ENCODE results near the gene GATB.

DNA sequence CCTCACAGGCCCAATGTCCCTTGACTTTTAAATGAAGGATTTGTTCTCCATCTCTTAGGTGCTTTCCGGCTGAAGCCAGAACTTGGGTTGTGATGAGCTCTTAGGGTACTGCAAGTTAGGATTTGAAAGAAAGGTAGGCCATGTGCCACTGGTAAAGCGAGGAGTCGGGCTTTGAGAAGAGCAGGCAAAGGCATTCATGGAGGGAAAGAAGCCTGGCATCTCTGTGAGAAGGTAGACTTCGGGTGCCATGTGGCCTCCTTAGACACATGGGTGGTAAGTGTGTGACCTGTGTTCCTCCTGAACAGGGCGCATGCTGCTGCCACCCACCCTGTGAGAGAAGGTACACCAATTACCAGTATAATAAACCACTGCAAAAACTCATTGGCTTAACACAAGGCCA is 102.9 kb downstream of the GATB start:
- TF ChIP-seq EZH2 (IDR thresholded peaks at IDR 0.05; ENCODE audit: insufficient read depth, poor library complexity, severe bottlenecking), result no peak
- TF ChIP-seq EZH2phosphoT487 (IDR thresholded peaks at IDR 0.05; ENCODE audit: insufficient read depth, low read depth), result no peak

Data from GM23248 (cell line).